Peyer's patch (tissue), 4 donors: ENCODE results near the gene MXD4. TPM values are rescaled to one million over a fixed set of nuclear protein-coding genes. Genes with fewer than 3 reads are reported as not detected.
A peak's percentile ranks its signal among the peaks of the same experiment; 100 is the strongest.

ENCODE experiments used
- DNase-seq, 3 donors: peaks; one replicate each; pipeline ENCODE4 v3.0.0-alpha.2; 2017 to 2019
- H3K27ac ChIP-seq, 4 donors: fragments of 200-600 bp; sonication (generic); one replicate each; pipeline ENCODE4 v1.5.1; 2016 to 2019
- H3K27me3 ChIP-seq, 2 donors: fragments of 200-600 bp; sonication (generic); one replicate each; pipeline ENCODE4 v1.5.1; 2019
- H3K36me3 ChIP-seq, 3 donors: fragments of 200-600 bp; sonication (generic); one replicate each; pipeline ENCODE4 v1.5.1; 2016 to 2019
- H3K4me1 ChIP-seq, 4 donors: fragments of 200-600 bp; sonication (generic); one replicate each; pipeline ENCODE4 v1.5.1; 2016 to 2019
- H3K4me3 ChIP-seq, 4 donors: fragments of 200-600 bp; sonication (generic); 1 replicate in 3 of 4; 2 replicates in 1 of 4; pipeline ENCODE4 v1.5.1; 2016 to 2019; ENCODE audit warnings: mild to moderate bottlenecking in 1 of 4
- H3K9me3 ChIP-seq, 4 donors: fragments of 200-600 bp; sonication (generic); one replicate each; pipeline ENCODE4 v1.5.1; 2016 to 2019; ENCODE audit warnings: mild to moderate bottlenecking in 1 of 4
- POLR2A ChIP-seq, 2 donors: fragments of 450-650 bp; IDR thresholded peaks; one replicate each; pipeline ENCODE4 v1.5.1; 2017; ENCODE audit warnings: antibody characterized with exemption in 2 of 2, mild to moderate bottlenecking in 2 of 2, moderate library complexity in 2 of 2
- total RNA-seq, 4 donors: library from RNA; depleted of rRNA; stranded (reverse); fragments of >200 nt; gene quantifications; one replicate each; pipeline ENCODE4 v1.1.0, GENCODE V29; 2016
- TF ChIP-seq, protein P1 (sequence below), 6 experiments: fragments of 450-650 bp in 4 of 6; fragments of 200-600 bp in 2 of 6; sonication (generic) in 1 of 6; IDR thresholded peaks; one replicate each; pipeline ENCODE4 v1.5.1; 2017 to 2019; ENCODE audit warnings: antibody characterized with exemption in 6 of 6, mild to moderate bottlenecking in 3 of 6, moderate library complexity in 1 of 6

MXD4 gene
- total RNA-seq, 4 donors from 2014 or later = 28.9 to 52.5 (median 44.0) TPM

DNA sequence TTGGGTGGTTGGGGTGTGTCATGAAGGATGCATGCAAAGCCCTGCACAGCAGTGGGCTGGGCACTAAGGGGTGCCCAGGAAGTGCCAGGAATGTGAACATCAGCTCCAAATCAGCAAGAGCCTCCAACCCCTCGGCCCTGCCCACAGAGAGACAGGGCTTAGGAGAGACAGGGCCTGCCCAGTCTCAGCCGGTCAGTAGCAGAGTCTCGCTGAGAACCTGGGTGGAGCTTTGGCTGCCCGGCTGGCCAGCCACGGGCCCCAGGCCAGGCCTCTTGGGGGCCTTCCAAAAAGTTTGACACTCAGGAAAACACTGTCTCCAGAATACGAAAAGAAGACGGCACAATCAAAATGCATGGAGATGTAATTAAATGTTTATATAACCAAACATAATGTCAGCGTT lies 4.3 kb upstream of the MXD4 start:
- Histone ChIP-seq H3K4me1 (peaks cover 0 to 16% (median 7%) of the 10 kb centered on the region in 4 donors), H3K27me3 (no peaks in the 10 kb centered on the region), H3K36me3 (peaks cover 0 to 8% (median 0%) of the 10 kb centered on the region in 3 donors), H3K9me3 (no peaks in the 10 kb centered on the region), H3K4me3 (no peak overlapping the region), H3K27ac (peak overlapping the region in 1 of 4 donors; percentile 35)
- TF ChIP-seq, protein P1, sequence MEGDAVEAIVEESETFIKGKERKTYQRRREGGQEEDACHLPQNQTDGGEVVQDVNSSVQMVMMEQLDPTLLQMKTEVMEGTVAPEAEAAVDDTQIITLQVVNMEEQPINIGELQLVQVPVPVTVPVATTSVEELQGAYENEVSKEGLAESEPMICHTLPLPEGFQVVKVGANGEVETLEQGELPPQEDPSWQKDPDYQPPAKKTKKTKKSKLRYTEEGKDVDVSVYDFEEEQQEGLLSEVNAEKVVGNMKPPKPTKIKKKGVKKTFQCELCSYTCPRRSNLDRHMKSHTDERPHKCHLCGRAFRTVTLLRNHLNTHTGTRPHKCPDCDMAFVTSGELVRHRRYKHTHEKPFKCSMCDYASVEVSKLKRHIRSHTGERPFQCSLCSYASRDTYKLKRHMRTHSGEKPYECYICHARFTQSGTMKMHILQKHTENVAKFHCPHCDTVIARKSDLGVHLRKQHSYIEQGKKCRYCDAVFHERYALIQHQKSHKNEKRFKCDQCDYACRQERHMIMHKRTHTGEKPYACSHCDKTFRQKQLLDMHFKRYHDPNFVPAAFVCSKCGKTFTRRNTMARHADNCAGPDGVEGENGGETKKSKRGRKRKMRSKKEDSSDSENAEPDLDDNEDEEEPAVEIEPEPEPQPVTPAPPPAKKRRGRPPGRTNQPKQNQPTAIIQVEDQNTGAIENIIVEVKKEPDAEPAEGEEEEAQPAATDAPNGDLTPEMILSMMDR (IDR thresholded peaks at IDR 0.05) = no peak
- no peak for TF ChIP-seq POLR2A (IDR thresholded peaks at IDR 0.05)
- DNase-seq = no peak

DNA sequence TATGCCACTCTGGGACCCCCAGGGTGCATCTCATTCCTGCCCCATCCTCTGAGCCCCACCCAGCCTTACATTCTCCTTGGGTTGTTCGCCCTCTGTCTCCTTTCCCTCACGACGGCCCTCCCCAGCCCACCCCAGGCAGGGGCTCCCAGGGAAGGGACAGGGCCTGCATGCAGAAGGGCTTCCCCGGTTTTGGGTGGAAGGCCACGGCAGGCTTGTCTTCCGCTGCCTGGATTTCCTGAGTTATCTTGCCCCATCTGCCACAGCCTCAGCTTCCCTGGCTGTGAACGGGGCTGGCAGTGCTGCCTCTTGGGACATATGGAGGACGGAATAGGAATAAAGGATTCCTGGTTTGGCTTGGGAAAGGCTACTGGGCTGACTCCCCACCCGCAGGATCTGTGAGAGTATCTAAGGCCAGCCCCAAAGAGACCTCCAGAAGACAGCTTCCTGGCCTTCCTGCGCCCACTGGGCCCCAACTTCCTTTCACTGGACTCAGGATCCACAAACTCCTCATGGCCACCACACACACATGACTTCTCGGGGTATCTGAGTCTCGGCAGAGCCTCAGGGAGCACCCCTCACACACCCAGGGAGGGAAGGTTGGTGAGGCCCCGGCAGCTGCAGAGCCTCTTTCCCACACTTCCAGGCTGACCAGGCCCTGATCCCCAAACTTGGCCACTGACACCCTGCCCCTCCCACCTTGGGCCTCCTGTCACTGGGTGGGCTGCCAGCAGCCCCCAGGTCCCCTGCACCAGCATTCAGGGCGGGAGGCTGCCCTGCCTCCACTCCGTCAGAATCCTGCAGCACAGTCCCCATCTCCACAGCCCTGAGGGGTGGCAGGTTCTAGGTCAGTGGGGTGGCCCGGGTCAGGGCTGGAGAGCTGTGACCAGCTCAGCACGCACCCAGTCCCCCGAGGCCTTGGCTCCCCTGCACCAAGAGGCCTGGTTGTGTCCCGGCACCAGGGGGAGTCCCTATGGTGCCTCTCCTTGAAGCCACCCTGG lies 3.5 kb upstream of the MXD4 start:
- Histone ChIP-seq H3K4me3 (no peak overlapping the region), H3K27me3 (no peaks in the 10 kb centered on the region), H3K27ac (peak overlapping the region in 1 of 4 donors; percentile 35), H3K9me3 (no peaks in the 10 kb centered on the region), H3K4me1 (peaks cover 0 to 21% (median 13%) of the 10 kb centered on the region in 4 donors), H3K36me3 (peaks cover 0 to 3% (median 0%) of the 10 kb centered on the region in 3 donors)
- TF ChIP-seq POLR2A (IDR thresholded peaks at IDR 0.05) = no peak
- DNase-seq = no peak

DNA sequence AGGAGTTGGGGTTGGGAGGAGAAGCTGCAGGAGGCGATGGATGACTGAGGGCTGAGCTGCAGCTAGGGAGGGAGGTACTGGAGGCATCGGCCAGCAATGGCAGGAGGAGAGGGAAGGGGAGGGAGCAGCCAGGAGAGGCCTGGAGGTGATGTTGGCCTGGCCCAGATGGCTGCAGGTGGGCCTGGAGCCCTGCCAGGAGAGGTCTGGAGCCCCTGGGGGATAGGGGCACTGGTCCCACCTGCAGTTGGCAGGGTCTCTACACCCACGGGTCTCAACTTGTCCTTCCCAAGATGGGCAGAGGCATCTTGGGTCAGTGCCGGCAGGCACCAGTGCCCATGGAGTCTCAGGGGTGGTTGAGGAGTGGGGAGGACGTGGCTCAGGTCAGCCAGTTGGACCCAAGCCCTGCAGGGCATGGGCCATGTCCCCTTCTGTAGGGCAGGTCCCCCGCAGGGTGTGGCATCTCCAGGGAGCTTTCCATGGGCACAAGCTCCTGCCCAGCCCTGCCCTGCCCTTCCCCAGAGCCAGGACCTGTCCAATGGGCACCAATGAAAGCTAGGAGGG lies 2.7 kb upstream of the MXD4 start:
- H3K36me3 ChIP-seq = no peaks in the 10 kb centered on the region
- peaks cover 0 to 29% (median 15%) of the 10 kb centered on the region in 4 donors for H3K4me1 ChIP-seq
- no peaks in the 10 kb centered on the region for H3K27me3 ChIP-seq
- H3K27ac ChIP-seq = no peak overlapping the region
- no peak for TF ChIP-seq POLR2A (IDR thresholded peaks at IDR 0.05)
- TF ChIP-seq, protein P1 (IDR thresholded peaks at IDR 0.05) = no peak
- no peaks in the 10 kb centered on the region for H3K9me3 ChIP-seq
- no peak for DNase-seq
- H3K4me3 ChIP-seq = no peak overlapping the region

DNA sequence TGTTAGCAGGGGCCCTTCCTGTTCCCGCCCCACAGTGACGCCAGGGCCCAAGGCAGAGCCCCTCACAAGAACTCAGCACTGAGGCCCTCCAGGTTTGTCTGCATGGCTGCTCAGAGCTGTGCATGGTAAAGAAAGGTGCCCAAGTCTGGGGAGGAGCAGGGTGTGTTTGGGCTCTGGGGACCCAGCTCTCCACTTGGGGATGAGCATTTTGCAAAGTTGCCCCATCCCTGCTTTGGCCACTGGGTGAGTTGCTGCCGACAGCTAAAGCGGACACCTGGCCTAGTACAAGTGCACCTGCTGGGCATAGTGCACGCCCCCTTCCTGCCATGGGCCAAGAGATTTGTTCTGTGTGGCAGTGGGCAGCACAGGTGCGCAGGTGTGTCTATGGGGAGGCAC lies 2.0 kb upstream of the MXD4 start:
- no peaks in the 10 kb centered on the region for H3K27me3 ChIP-seq
- peak in 1 of 3 donors; percentile 50 for DNase-seq
- TF ChIP-seq POLR2A (IDR thresholded peaks at IDR 0.05) = no peak
- TF ChIP-seq, protein P1 (IDR thresholded peaks at IDR 0.05) = no peak

DNA sequence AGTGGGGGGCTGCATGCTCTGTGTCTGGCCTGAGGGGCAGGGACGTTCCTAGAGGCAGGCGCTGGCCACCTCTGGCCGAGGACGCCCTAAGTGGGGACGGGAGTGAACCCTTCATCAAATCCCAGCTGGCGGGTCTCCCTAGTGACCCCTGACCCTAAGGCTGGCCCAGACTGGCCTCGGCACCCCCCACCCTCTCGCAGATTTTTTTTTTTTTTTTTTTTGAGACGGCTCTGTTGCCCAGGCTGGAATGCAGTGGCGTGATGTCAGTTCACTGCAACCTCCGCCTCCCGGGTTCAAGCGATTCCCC lies 988 bp upstream of the MXD4 start:
- peaks cover 0 to 7% (median 0%) of the 10 kb centered on the region in 3 donors for H3K36me3 ChIP-seq
- TF ChIP-seq POLR2A (IDR thresholded peaks at IDR 0.05) = no peak
- TF ChIP-seq, protein P1 (IDR thresholded peaks at IDR 0.05) = no peak
- H3K4me3 ChIP-seq = peak overlapping the region; percentile 72 to 91 (median 77)
- no peak for DNase-seq
- peaks cover 0 to 44% (median 15%) of the 10 kb centered on the region in 4 donors for H3K4me1 ChIP-seq
- no peaks in the 10 kb centered on the region for H3K27me3 ChIP-seq
- no peaks in the 10 kb centered on the region for H3K9me3 ChIP-seq
- H3K27ac ChIP-seq = peak overlapping the region; percentile 93 to 99 (median 96)

More for the DNA sequence above, 2.0 kb upstream of the MXD4 start:
- no peak overlapping the region for H3K27ac ChIP-seq
- H3K4me1 ChIP-seq = peaks cover 0 to 35% (median 15%) of the 10 kb centered on the region in 4 donors
- H3K9me3 ChIP-seq = no peaks in the 10 kb centered on the region
- no peaks in the 10 kb centered on the region for H3K36me3 ChIP-seq
- H3K4me3 ChIP-seq = no peak overlapping the region
